Measurements from ENCODE around the gene CXorf58.
"Not testable (repeated sequence)": the region's sequence is repeated elsewhere in the genome, so short reads cannot be mapped to it uniquely, and the experiment has no call there.

GRCh38 chrX:23896539-23896938 is 11.3 kb upstream of the CXorf58 start:
- TF ChIP-seq CTCF, POLR2AphosphoS5 (IDR thresholded peaks at IDR 0.05): not testable (repeated sequence)
